GM10266 (cell line): ENCODE data around the gene ZAP70.

ENCODE experiments used
- DNase-seq: peaks from one replicate; pipeline ENCODE4 v3.0.0; 2012; ENCODE audit errors: extremely low spot score
- CTCF ChIP-seq: IDR thresholded peaks from 2 replicates; pipeline ENCODE4 v1.5.1; 2012; ENCODE audit warnings: mild to moderate bottlenecking, low read depth; ENCODE audit not compliant: control insufficient read depth, insufficient read depth; ENCODE audit errors: missing control alignments

Gene ZAP70

GRCh38 chr2:97758131-97758705, 44.8 kb downstream of the ZAP70 start:
- no peak for DNase-seq
- no peak for TF ChIP-seq CTCF

- no peak for TF ChIP-seq CTCF
- DNase-seq: no peak
These were observed 46.5 kb downstream of the ZAP70 start for GRCh38 chr2:97759727-97760407.

GRCh38 chr2:97760480-97761049, 47.2 kb downstream of the ZAP70 start:
- DNase-seq: no peak
- TF ChIP-seq CTCF: no peak

- no peak for DNase-seq
- no peak for TF ChIP-seq CTCF
These were observed 47.8 kb downstream of the ZAP70 start for GRCh38 chr2:97761192-97761591.

GRCh38 chr2:97763176-97763845, 49.9 kb downstream of the ZAP70 start:
- DNase-seq: no peak
- TF ChIP-seq CTCF: no peak

GRCh38 chr2:97764559-97765263, 51.3 kb downstream of the ZAP70 start:
- no peak for DNase-seq
- TF ChIP-seq CTCF: no peak
